GM21737 (cell line): ENCODE results near the gene PARP1.
A peak's percentile ranks its signal among the peaks of the same experiment; 100 is the strongest.
"Not testable (repeated sequence)": the region's sequence is repeated elsewhere in the genome, so short reads cannot be mapped to it uniquely, and the experiment has no call there.

ENCODE experiments used
- ATAC-seq: cut with Tn5 transposase; IDR thresholded peaks from one replicate; pipeline ENCODE4 v1.9.1; 2021; ENCODE audit warnings: mild to moderate bottlenecking, moderate library complexity; ENCODE audit not compliant: unreplicated experiment

Gene PARP1

DNA sequence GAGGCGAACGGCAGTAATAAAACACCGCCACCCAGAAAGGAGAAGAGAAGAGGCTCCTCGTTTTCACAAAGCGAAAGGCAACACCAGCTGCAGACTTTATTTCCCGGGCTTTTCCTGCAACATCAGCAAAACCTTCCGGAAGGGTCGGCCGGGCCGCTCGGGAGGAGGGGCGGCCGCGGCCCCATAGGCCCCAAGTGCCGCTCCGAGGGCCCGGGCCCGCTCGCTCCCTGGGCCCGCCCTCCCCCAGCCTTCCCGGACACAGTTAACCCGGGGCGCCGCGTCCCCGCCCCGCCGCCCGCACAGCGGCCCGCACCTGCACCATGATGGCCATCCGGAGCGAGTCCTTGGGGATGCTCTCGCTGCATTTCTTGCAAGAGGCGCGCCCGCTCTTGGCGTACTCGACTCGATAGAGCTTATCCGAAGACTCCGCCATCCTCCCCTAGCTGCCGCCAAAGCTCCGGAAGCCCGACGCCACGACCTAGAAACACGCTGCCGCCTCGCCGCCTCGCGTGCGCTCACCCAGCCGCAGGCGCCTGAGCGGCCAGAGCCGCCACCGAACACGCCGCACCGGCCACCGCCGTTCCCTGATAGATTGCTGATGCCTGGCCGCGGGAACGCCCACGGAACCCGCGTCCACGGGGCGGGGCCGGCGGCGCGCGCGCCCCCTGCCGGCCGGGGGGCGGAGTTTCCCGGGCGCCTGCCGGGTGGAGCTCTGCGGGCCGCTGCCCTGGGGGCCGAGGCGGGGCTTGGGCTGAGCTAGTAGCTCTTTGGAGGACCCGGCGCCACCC, at the start of gene PARP1:
Gene PARP1 (minus strand): TSS at position 597 of the 788 bp plus-strand sequence. CDS start 164 bp downstream, at position 433.
- ATAC-seq: peak; percentile 77

DNA sequence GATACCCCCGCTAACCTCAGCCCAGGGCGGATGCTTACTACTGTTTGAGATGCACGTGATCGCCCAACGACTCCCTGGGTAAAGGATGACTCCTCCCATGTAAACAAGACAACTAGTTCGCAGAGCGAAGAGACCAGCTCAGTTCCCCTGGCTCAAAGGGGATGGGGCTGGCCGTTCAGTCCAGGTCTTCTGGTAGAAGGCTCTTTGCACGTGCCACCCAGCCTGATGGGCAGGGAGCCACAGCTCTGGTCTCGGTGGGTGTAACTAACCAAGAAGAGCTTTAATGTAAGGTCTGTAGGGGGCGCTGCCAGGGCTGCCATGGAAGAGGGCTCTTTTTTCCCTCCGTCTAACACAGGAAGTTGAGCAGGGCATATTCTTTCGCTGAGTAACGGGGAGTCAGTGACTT, 49.4 kb upstream of the PARP1 start:
- no peak for ATAC-seq

DNA sequence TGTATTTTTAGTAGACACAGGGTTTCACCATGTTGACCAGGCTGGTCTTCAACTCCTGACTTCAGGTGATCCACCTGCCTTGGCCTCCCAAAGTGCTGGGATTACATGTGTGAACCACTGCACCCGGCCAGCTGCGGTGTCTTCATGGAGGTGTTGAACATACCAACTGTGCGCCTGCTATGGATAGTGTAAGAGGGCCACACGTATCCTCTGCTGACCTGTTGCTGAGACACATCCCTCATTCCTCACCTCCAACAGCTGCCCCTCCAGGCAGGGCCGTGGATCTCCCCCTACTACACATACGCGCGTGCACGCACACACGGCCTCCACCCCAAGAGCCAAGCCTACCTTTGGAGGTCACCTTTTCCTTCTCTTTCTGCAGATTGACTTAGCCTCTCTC, 48.0 kb upstream of the PARP1 start:
- ATAC-seq: no peak

- no peak for ATAC-seq
Observed at GRCh38 chr1:226454349-226454748, 46.5 kb upstream of the PARP1 start.

DNA sequence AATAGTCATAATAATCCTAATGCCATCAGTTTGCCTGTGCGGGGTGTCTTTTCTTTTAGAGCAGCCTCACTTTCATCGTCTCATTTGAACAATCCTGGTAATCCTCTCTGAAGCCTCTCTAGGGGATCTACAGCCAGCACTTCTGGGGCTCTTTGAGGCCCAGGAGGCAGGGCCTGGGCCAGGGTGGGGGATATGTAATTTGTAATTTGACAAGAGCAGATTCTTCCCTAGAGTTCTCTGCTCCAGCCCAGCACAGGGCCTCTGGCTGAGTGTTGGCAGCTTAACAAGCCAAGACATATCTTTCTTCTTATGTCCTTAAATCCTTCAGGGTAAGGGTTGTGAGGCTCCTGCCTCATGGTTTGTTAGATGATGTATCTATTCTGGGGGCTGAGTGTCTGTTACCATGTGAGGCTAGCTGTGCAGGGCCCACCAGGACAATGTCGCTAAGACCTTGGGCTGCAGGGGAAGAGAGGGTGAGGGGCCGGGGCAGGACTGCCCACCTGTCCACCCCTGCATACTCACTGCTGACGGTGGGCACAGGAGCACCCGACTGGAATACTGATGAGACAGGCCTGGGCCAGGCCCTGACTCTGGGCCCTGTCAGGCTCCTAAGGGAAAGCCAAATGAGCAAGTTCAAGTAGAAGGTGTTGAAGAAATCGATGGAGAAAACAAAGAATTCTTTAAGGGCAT, 45.3 kb upstream of the PARP1 start:
- ATAC-seq: no peak

DNA sequence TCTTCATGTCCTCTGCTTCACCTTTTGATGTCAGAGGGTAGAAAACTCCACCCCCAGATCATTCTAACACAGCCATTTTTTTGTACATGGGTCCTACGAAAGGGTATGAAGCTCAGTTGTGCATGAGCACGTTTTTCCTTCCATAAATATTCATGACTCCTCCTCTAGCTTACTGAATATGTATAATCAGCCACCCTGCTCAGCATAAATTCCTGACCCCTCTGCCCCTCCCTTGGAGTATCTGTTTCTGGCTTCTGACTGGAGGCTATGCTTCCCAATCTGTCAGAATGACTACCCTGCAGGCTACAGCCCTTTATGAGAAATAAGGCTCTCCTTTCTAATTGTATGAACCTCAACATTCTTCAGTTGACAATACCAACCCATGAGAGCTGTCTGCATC, 42.8 kb upstream of the PARP1 start:
- no peak for ATAC-seq

- no peak for ATAC-seq
Observed at GRCh38 chr1:226449823-226450222, 41.9 kb upstream of the PARP1 start.

GRCh38 chr1:226447932-226448665, 40.2 kb upstream of the PARP1 start:
- ATAC-seq: no peak

- ATAC-seq: no peak
Observed at GRCh38 chr1:226446094-226446493, 38.2 kb upstream of the PARP1 start.

DNA sequence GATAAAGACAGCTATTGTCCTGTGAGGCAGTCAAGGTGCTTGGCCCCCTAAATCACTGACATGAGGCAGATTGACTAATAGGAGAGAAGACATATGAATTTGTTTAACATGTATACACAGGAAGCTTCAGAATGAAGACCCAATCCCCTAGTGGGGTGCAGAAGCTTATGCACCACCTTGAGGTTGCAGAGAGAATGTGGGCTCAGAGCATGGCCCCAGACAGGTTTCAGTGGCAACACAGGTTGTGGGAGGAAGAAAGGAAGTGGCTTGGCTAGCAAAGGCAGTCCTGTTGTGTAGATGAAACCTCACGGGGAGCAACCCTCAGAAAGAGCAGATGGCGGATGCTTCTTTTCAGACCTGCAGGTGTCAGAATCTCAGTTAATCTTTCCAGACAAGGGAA, 37.0 kb upstream of the PARP1 start:
- peak; percentile 100 for ATAC-seq

DNA sequence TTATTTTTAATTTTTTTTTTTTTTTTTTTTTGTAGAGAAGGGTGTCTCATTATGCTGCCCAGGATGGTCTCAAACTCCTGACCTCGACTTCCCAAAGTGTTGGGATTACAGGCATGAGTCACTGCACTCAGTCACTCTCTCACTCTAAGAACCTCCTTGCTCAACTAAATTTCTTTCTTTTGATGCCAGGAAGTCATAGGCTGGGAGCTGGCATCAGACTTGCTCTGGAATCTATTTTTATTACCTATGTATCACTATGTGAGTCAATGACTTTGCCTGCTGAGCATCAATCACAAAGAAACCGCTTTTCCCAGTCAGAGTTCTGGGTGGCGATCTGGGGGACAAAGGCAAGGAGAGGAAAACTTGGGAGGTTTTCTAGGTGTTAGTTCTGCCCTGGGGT, 35.5 kb upstream of the PARP1 start:
- ATAC-seq: no peak

DNA sequence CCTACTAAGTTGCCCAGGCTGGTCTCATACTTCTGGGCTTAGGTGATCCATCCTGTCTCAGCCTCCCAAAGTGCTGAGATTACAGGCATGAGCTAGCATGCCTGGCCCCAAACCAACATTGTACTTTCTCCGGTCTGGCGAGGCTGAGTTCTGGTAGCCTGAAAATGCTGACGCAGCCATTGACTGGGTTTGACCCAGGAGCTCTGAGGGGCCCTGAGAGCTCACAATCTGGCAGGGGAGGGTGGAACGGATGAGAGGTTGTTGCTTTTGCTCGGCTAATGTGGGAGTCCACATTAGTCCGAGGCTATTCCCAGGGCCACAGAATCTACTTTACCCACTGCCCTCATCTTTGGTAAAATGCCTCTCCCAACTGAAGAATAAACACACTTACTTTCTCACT, 35.1 kb upstream of the PARP1 start:
- ATAC-seq: no peak

DNA sequence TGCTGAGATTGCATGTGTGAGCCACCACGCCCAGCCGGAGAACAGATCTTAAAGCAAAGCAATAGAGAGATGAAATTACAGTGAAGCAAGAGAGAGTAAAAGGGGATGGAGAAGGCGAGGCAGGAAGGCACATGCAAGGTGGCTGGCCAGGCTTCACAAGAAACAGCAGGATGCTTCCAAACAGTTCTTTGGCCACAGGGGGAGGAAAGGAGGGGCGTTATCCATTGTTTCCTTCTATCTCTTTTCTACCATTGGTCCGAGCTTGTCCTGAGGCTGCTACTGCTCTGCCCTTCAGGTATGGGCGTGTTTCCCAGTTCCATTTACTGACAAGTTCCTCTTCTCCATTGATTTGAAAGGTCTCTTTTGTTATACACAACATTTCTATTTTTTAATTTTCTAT, 33.7 kb upstream of the PARP1 start:
- ATAC-seq: no peak

DNA sequence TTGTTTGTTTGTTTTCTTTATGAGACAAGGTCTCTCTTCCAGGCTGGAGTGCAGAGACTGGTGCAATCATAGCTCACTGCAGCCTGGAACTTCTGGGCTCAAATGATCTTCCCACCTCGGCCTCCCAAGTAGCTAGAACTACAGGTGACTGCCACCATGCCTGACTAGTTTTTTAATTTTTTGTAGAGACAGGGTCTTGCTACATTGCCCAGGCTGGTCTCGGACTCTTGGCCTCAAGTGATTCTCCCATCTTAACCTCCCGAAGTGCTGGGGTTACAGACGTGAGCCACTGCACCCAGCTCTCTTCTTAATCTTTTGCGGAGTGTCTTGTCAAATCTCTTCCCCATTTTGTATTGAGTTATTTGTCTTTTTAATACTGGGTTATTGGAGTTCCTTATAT, 32.6 kb upstream of the PARP1 start:
- ATAC-seq: no peak

DNA sequence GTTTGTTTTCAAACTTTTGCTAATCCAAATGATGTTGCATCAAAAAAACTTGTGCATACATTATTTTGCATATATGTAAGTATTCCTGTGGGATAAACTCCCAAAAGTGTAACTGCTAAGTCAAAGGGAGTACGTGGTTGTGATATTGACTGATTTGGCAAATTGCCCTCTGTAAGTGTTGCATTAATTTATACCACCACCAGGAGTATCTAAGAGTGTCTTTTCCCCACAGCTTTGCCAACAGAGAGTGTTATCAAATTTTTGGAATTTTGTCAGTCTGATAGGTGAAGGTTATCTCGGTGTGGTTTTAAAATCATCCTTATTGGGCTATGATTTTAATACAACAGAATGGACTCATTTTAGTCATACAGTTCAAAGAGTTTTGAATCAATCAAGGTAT, 30.1 kb upstream of the PARP1 start:
- no peak for ATAC-seq

GRCh38 chr1:226436855-226437491, 29.1 kb upstream of the PARP1 start:
- no peak for ATAC-seq

DNA sequence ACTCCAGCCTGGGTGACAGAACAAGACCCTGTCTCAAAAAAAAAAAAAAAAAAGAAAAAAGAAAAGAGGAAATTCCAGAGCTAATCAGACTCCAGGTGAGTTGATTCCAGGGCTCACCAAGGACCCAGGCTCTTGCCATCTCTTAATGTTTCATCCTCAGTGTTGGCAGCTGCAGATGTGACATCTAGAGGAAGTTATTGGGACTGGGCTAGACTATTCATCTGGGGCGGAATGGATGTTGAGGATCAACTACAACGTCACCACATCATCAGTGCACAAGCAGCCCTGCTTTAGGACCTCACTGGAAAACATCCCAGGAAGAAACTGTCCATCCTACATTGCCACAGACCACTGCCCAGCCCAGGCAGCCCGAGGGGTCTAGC, 28.6 kb upstream of the PARP1 start:
- no peak for ATAC-seq

DNA sequence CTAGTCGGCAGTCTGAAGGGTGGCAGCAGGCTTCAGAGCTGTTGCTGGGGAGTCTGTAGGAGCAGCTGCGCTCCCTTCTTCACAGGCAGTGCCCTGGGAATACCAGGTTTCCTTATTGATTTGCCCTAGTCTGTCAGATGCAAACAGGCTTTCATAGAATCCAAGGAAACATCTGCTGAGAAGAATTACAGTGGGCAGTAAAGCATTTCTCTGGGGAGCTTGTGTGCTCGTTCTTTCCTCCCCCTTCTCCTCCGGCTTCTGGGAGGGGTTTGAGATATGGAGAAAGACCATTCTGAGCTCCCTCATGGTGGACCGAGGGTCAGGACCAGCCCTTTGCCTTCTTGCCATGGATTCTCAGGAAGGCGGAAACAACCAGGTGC, 25.4 kb upstream of the PARP1 start:
- ATAC-seq: no peak

DNA sequence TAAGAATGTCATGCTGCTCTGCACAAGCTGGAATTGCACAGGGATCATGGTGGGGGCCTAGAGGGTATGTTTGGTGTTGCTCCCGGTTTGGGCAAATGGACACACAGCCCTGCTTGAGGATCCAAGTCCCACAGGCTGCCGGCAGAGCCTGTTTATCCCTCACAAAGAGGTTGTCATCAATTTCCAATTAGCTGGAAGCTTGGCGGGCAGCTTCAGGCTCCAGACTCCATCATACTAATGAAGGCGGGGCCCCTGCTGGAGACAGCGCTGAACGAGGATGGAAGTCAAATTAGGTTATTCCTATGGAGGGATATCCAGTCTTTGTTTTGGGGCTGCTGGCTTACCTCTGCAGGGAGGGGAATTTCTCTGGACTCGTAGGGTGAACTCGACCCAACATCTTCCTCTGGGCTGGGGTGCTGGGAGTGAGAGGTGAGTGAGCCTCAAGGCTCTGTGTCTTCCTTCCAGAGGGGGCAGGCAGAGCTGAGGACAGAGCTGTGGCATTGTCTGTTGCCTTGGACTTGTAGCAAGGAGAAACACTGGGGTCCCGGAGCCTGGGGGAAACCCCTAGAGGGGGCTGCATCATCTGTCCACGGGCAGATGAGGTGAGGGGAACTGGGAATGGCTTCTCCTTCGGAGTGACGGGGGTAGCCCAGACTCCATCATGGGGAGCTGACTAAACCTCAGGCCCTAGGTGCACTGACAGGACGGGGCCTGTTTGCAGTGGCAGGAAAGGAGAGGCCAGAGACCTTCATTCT, 24.9 kb upstream of the PARP1 start:
- ATAC-seq: no peak

- ATAC-seq: not testable (repeated sequence)
Observed at GRCh38 chr1:226431898-226432297, 24.0 kb upstream of the PARP1 start.
